ENCODE data around the gene HLA-DPA1. TPM values are rescaled to one million over a fixed set of nuclear protein-coding genes. Genes with fewer than 3 reads are reported as not detected.

The HLA-DPA1 gene
- total RNA-seq, 1 experiment from 2014 or later, result 0.69 TPM

Other genes starting within 250 kb of the HLA-DPA1 start
- 93.6 TPM for gene TAP2, start 234.9 kb downstream of the HLA-DPA1 start, total RNA-seq (2021; ENCODE audit: unreplicated experiment)
- gene PSMB8, start 229.6 kb downstream of the HLA-DPA1 start, total RNA-seq (2021; ENCODE audit: unreplicated experiment), result 43.8 TPM
- gene TAP1, start 219.9 kb downstream of the HLA-DPA1 start, total RNA-seq (2021; ENCODE audit: unreplicated experiment), result 74.7 TPM
- gene PSMB9, start 219.5 kb downstream of the HLA-DPA1 start, total RNA-seq (2021; ENCODE audit: unreplicated experiment), result 41.5 TPM
- 0.44 TPM for gene HLA-DMB, start 132.6 kb downstream of the HLA-DPA1 start, total RNA-seq (2021; ENCODE audit: unreplicated experiment)
- gene HLA-DMA, start 120.6 kb downstream of the HLA-DPA1 start, total RNA-seq (2021; ENCODE audit: unreplicated experiment), result 2.8 TPM
- gene BRD2, start 105.1 kb downstream of the HLA-DPA1 start, total RNA-seq (2021; ENCODE audit: unreplicated experiment), result 209 TPM
- 0.08 TPM for gene HLA-DOA, start 64.1 kb downstream of the HLA-DPA1 start, total RNA-seq (2021; ENCODE audit: unreplicated experiment)
- 0.64 TPM for gene HLA-DPB1, start 2.3 kb upstream of the HLA-DPA1 start, total RNA-seq (2021; ENCODE audit: unreplicated experiment)
- gene COL11A2, start 118.8 kb upstream of the HLA-DPA1 start, total RNA-seq (2021; ENCODE audit: unreplicated experiment), result 0.57 TPM
- gene RXRB, start 127.0 kb upstream of the HLA-DPA1 start, total RNA-seq (2021; ENCODE audit: unreplicated experiment), result 27.4 TPM
- 135 TPM for gene SLC39A7, start 127.2 kb upstream of the HLA-DPA1 start, total RNA-seq (2021; ENCODE audit: unreplicated experiment)
- gene HSD17B8, start 131.0 kb upstream of the HLA-DPA1 start, total RNA-seq (2021; ENCODE audit: unreplicated experiment), result 7.4 TPM
- 33.7 TPM for gene RING1, start 134.9 kb upstream of the HLA-DPA1 start, total RNA-seq (2021; ENCODE audit: unreplicated experiment)
- gene VPS52, start 198.2 kb upstream of the HLA-DPA1 start, total RNA-seq (2021; ENCODE audit: unreplicated experiment), result 77.7 TPM
- gene RPS18, start 198.4 kb upstream of the HLA-DPA1 start, total RNA-seq (2021; ENCODE audit: unreplicated experiment), result 1,987 TPM
- gene B3GALT4, start 203.5 kb upstream of the HLA-DPA1 start, total RNA-seq (2021; ENCODE audit: unreplicated experiment), result 6.0 TPM
- gene WDR46, start 215.6 kb upstream of the HLA-DPA1 start, total RNA-seq (2021; ENCODE audit: unreplicated experiment), result 80.6 TPM
- 101 TPM for gene PFDN6, start 216.0 kb upstream of the HLA-DPA1 start, total RNA-seq (2021; ENCODE audit: unreplicated experiment)
- gene RGL2, start 225.3 kb upstream of the HLA-DPA1 start, total RNA-seq (2021; ENCODE audit: unreplicated experiment), result 84.4 TPM
- gene TAPBP, start 240.4 kb upstream of the HLA-DPA1 start, total RNA-seq (2021; ENCODE audit: unreplicated experiment), result 246 TPM
- 16.0 TPM for gene ZBTB22, start 244.1 kb upstream of the HLA-DPA1 start, total RNA-seq (2021; ENCODE audit: unreplicated experiment)
- 77.6 TPM for gene DAXX, start 249.3 kb upstream of the HLA-DPA1 start, total RNA-seq (2021; ENCODE audit: unreplicated experiment)